Hematopoietic multipotent progenitor cell treated with erythropoietin and hydrocortisone succinate and interleukin-3 and kit ligand, for 8 days (in vitro differentiated cells): ENCODE data around the gene SLIT3.

Experiments
- DNase-seq: peaks from one replicate; pipeline ENCODE4 v3.0.0-alpha.2; 2015

SLIT3 gene

GRCh38 chr5:169064093-169064492 lies 236.8 kb downstream of the SLIT3 start:
- DNase-seq: no peak

- DNase-seq: no peak
These were observed 237.5 kb downstream of the SLIT3 start for GRCh38 chr5:169063316-169063953.

GRCh38 chr5:169062690-169063089 lies 238.2 kb downstream of the SLIT3 start:
- DNase-seq: no peak

DNA sequence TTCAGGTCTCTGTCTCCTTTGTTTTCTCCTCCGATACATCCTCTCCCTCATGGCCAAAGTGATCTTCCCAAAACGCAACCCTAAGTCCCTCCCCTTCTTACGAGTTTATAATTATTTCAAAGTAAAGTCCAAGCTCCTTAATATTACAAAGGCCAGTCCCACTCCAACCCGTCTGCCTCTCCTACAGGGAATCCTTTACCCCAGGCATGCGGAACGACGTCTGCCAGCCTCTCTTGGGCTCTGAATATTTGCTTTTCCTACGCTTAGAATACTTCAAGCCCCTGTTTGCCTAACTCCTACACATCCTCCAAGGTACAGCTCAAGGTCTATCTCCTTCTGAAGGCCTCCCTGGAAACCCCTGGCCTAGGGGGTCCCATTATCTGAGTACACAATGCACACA lies 246.4 kb downstream of the SLIT3 start:
- no peak for DNase-seq

- no peak for DNase-seq
These were observed 248.7 kb downstream of the SLIT3 start for GRCh38 chr5:169052207-169052606.

- DNase-seq: no peak
These were observed 249.6 kb downstream of the SLIT3 start for GRCh38 chr5:169051351-169051750.

GRCh38 chr5:169050636-169051035 lies 250.3 kb downstream of the SLIT3 start:
- DNase-seq: no peak

DNA sequence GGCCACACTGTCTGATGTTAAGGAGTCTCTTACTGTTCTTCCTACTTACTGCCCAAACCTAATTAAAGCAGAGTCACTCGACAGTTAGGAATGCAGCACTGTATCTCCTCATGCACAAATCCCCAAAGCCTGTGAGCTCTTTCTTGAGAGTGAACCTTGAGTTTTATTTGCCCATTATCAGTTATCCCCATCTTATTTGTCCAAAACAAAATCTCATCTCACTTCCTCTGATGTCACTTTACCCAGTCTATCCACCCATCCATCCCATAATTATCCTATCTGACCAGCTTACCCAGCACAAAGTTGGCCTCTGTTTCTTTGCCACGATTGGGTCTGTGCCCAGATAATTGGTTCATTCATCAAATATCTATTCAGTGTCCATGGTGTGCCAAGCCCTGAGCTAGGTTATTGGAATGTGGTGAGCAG lies 250.8 kb downstream of the SLIT3 start:
- no peak for DNase-seq

- DNase-seq: no peak
These were observed 251.2 kb downstream of the SLIT3 start for GRCh38 chr5:169049712-169050111.

GRCh38 chr5:169048181-169049125 lies 252.5 kb downstream of the SLIT3 start:
- no peak for DNase-seq

- DNase-seq: no peak
These were observed 256.0 kb downstream of the SLIT3 start for GRCh38 chr5:169044962-169045361.

DNA sequence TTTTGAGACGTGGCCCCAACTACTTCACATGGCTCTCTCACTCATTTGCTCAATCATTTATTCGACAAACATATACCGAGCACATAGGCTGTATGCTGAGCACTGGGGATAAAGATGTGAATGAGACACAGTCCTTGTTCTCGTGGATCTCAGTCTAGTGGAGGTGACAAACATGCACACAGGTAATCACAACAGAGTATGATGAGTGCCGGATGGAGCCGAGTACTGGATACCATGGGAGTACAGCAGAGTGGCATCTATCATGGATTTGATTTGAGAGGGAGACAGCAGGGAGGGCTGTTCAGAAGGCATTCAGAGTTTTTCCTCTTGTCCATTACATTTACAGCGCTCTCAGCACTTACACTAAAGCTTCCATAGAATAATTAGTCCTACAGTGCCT lies 259.8 kb downstream of the SLIT3 start:
- DNase-seq: no peak

DNA sequence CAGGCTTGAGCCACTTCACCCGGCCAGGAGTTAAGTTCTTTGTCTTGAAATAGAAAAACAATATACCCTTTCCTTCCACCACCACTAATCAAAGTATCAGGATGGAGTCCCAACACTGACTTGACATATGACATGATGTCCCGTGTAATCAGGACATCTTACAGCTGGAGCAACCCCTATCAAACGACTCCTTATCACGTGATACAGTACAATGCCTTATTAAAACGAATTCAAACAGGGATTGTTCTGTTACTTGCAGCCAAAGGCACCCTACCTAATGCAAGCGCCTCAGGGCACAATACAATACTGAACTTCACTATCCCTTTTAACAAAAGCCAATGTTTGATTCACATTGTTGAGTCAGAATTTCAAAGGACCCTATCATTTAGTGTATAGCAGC lies 261.3 kb downstream of the SLIT3 start:
- DNase-seq: no peak

- no peak for DNase-seq
These were observed 263.5 kb downstream of the SLIT3 start for GRCh38 chr5:169037466-169037865.

DNA sequence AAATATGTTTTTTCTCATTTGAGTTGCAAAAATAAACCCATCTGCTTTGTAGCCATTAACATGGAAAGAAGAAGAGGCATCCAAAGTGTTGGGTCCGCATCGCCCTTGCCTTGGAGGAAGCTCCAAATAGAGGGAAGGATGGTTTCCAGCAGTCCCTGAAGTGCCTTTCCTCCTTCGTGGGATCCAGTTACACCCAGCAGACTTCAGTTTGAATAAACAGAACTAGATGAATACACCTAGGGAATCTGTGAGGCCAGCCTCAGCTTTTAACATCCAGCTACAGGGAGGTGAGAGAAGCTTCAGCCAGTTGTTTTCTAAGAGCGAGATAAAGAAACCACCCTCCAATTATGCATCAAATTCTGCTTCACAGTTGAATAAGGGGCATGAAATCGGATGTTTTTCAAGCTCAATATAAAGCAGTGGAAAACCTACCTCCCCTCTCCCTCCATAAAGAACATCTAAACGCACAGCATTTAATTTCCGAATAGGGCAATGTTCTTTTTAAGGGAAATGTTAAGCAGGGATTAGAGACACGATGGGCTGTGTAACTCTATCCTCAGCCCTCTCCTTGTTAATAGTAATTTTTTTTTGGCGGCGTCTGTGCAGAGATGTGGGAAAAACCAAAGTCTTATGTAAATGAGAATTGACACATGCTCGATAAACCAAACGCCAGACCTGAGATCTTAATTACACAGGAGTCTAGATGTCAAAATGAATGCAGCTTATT lies 264.7 kb downstream of the SLIT3 start:
- DNase-seq: no peak

DNA sequence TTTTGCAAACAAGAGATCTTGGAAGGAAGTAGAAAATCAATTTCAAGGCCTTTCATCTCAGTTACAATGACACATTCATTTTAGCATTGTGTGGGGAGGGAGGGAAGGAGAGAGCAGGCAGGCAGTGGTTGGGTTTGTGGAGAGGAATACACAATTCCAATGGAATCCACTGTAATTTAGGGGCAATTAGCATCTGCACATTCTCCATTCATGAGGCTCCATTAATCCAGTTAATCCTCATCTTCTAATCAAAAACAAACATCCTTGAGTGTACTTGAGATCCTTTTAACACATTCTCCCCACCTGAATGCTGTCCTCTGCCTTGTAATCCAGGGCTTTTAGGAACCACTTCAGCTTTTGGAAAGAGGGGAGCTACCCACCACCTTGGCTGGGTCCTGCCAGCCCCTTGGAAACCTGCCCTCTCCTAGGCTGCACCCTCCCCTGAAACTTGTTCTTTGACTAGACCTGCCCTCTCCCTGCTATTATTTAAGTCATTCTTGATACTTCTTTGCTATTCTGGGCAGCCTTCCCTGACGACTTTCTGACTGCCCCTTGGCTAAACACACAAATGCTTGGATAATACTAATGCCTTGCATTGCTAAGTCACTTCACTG lies 271.2 kb downstream of the SLIT3 start:
- no peak for DNase-seq

GRCh38 chr5:169029037-169029436 lies 271.9 kb downstream of the SLIT3 start:
- DNase-seq: no peak

DNA sequence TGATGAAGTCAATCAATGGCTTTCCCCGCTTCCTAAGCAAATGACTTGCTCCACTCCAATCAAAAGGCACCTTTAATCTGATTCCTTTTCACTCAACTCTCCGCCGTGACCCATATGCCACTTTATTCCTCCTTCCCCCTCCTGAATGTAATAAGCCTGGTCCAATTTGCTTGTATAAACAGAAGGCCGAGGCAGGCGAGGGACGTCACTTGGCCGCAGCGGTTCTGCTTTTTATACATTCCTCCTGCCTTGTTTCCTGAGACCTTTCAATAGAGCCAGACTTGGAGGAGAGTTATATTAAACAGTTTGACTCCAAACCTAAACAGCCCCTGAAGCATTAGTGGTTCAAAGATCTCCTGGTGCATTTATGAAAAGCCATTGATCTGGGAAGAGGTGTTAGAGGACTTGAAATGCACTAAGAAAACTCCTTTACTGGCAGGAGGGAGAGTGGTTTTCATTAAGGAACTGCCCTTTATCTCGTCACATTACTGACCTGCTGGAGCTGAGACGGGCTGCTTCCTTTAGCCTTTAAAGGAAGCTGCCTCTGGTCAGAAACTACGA lies 273.4 kb downstream of the SLIT3 start:
- DNase-seq: peak; percentile 12

DNA sequence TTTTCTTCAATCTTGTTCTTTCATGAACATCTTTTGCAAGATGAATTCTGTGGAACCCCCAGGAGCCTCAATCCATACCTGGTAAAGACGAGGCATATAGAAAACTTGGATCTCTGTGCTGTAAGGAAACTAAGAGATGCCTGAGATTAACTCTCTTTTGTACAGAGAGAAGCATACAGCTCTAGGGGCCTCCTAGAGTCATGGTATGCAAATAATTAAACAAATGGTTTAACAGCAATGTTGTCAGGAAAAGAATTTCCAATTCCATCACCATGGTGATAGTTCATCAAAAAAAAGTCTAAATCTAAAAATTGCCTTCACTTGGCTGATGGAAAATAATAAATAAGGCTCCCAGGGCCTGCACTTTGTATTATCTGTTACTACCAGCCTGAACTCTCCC lies 275.4 kb downstream of the SLIT3 start:
- no peak for DNase-seq

- DNase-seq: no peak
These were observed 276.5 kb downstream of the SLIT3 start for GRCh38 chr5:169024421-169024820.

GRCh38 chr5:169022718-169023117 lies 278.2 kb downstream of the SLIT3 start:
- no peak for DNase-seq

DNA sequence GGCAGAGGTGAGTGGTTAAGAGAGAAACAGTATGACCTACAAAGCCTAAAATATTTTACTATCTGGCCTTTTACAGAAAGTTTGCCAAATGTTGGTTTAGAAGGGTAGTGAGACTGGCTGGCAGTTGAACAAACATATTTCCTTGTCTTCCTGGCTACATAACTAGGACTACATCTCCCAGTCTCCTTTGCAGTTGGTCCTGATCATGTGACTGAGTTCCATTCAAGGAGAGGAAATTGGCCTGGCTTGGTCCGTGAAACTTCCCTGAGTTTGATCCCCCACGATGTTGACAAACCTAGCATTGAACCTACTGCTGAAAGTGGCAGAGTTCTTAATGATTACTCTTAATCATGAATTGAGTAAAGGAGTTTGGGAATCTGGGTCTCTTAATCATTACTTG lies 280.8 kb downstream of the SLIT3 start:
- peak; percentile 4 for DNase-seq

GRCh38 chr5:169018925-169019324 lies 282.0 kb downstream of the SLIT3 start:
- DNase-seq: no peak
